M059J (cell line): ENCODE results near the gene MYOM1. TPM values are rescaled to one million over a fixed set of nuclear protein-coding genes. Genes with fewer than 3 reads are reported as not detected.

Experiments used
- DNase-seq: peaks from one replicate; pipeline ENCODE4 v3.0.0-alpha.2; 2012; ENCODE audit warnings: low read depth
- total RNA-seq: library from RNA; depleted of rRNA; stranded (reverse); fragments of >200 nt; shearing (Covaris generic); gene quantifications from 2 replicates; pipeline ENCODE4 v1.2.3, GENCODE V29; 2014

The MYOM1 gene
- total RNA-seq, 1 experiment from 2014 or later = 0.10 TPM

DNA sequence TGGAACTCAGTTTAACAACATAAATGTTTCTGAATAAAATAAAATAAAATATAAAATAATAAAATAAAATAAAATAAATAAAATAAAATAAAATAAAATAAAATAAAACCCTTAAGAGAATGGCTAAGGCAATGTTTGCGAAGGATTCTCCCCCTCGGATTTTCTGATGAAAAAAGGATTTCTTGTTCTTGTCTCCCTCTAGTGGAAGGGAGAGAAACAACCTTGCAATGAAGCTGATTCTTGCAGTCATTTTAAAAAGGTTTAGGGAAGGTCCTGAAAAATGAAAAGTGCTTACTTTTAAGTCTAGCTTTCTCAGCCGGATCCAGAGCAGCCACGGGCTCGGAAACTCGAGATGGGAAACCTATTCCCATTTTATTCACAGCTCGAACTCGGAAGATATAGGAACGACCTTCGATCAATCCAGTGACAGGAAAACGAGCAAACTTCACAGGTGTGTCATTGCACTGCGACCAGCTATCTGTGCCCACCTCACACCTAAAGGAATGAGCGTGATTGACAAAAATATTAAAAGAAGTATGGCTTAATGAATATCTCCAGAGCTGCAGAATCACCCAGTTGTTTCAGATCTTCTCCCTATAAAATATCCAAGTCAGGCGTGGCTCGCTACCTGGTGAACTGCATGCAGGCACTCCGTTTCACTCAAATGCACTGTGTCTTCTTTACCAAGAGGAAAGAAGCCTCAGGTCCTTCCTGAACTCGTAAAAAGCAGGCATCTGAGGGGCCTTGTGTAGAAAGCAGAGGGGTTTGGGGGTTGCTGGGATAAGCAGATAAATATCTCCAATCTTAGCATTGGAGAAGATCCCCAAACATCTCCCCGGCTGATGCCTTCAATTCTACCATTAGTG, 68.1 kb downstream of the MYOM1 start:
- DNase-seq = peak; percentile 32

DNA sequence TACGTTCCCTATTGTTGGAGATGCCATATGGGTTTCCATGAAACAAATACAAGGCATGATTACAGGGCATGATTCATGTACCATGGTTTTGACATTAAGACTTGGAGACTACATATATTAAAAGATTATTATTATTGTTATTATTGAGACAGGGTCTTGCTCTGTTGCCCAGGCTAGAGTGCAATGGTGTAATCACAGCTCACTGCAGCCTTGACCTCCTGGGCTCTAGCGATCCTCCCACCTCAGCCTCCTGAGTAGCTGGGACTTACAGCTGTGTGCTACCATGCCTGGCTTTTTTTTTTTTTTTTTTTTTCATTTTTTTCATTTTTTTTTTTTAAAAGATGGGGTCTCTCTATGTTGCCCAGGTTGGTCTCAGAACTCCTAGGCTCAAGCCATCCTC, 69.1 kb downstream of the MYOM1 start:
- no peak for DNase-seq

DNA sequence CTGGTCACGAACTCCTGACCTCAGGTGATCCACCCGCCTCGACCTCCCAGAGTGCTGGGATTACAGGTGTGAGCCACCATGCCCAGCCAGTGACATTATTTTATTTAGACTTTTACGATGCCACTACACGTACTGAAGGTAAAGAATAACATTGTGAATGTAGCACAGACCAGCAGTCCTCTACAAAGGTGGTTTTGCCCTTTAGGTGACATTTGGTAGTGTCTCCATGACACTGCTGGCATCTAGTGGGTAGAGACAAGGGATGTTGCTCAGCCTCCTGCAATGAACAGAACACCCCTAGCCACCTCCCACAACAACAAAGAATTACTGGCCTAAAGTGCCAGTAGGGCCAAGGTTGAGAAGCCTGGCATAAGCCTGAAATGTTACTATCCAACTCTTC, 69.5 kb downstream of the MYOM1 start:
- no peak for DNase-seq

DNA sequence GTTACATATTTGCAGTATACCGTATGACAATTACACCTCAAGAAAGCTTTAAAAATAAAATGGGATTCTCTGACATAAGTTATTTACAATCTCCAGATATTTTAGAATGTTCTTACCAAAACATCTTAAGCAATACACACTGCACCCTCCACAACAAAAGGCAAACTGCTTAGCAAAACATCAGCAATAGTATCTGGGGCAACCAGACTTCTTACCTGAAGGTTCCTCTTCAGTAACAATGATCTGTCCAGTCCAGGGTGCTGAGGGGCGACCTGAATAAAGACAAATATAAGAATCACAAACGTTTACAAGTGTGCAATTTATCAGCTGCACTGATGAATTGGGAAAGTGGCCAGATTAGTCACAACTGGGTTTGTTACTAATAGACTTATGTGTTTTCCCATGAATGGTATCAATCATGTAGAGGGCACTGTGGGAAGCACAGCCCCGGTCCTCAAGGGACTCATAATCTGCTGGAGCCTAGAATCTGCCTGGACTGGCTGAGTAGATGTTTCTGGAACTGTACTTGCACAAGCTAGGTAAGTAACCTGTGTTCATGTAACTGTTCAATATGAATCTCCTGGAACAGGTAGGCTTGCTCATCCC, 70.7 kb downstream of the MYOM1 start:
- peak; percentile 31 for DNase-seq

DNA sequence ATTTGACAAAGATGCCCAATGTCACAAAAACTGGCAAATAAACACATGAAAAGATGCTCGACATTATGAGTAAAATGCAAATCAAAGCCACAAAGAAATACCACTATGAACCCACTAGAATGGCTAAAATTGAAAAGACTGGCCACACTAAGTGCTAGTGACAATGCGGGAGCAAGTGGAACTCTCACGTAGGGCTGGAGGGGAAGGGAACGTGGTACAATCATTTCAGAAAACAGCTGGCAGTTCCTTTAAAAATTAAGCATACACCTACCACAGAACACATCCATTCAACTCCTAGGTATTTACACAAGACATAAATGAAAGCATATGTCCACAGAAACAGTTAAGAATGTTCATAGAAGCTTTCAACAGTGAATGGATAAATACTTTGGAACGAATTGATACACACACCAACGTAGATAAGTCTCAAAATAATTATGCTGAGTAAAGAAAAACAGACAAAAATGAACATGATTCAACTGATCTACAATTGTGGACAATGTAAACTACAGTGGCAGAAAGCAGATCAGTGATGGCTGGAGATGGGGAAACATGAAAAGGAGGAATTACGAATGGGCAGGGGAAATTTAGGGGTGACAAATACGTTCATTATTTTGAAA, 71.7 kb downstream of the MYOM1 start:
- no peak for DNase-seq

DNA sequence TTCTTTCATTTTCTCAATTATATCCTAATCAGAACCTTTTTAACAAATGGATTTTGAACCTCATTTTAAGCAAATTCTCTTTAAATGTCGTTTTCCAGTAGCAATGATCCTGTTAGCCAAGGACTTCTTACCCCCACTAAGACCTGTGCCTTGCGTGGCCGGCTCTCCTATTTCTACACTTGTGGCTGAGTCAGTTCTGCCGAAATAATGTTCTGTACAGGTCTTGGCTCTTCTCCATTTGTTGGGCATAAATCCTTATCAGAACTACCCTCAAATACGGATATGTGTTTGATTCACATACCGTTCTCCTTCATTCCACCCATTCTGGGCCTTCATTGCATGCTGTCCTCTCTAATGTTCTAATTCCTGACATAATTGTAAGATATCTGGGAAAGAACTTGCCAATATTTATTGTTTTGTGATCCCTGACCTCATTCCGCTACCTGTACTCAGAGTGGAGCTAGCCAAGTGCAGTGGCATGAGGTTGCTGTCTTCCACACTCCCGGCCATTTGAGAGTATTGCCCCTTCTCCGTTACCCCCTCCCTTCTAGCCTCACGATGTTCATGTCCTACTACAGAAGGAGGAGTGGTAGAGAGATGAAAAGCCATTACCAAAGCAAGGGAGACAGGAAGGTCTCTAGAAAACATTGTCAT, 78.7 kb downstream of the MYOM1 start:
- no peak for DNase-seq

DNA sequence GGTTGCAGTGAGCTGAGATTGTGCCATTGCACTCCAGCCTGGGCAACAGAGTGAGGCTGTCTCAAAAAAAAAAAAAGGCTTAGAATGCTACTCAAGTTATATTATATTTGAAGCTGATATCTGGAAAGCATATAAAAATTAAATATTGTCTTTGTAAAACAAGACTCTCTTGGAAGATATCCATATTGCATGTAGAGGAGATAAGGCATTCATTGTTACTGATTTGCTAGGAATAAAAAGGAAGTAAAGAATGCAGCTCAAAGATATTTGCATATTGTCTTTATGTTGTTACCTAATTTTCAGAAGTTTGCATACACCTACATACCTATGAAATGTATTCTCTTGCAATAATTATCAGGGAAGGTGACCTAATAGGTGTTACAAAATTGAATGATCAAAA, 79.4 kb downstream of the MYOM1 start:
- no peak for DNase-seq

DNA sequence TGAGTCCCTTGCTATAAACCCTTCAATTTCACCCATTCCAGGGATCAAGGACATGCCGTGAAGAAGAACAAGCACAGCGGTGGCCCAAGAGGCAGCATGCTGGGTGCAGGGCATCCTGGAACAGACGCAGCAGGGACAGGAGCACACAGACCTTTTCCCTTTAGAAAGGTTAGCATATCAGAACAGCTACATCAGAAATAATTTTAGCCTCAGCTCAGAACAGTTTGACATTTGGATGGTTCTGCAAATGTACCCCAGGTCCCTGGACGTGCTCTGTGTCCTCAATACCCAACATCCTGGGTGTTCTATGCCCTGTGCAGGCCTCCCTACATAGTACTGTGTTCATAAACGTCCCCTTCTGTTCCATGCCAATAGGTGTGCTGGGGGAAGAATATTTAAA, 80.4 kb downstream of the MYOM1 start:
- DNase-seq = no peak

DNA sequence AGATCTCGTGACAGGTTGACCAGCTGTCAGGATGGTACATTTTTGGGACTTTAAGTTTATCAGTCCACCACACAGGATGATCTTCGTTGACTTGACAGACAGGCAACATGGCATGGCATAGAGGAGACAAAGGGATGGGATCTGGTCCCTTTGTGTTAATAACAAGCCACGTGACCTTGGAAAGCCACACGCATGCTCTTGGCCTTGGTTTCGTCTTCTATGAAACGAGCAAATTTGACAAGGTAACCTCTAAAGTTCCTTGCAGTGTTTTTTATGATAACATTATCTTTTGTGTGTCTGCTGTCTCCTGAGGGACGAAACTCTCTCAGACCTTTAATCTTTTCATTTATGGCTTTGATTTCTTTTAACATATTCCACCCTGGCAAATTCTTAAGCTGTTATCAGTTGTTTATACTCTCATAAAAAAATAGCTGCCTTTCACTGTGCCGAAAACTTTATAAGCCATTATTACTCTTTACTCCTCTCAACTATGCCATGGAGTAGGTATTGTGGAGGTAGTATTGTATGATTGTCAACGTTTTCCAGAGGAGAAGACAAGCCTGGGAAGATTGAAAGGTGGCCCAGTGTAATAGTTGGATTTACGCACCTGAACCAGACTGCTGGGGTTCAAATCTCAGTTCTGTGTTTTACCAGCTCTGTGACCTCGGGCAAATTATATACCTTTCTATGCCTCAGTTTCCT, 81.3 kb downstream of the MYOM1 start:
- DNase-seq = no peak

DNA sequence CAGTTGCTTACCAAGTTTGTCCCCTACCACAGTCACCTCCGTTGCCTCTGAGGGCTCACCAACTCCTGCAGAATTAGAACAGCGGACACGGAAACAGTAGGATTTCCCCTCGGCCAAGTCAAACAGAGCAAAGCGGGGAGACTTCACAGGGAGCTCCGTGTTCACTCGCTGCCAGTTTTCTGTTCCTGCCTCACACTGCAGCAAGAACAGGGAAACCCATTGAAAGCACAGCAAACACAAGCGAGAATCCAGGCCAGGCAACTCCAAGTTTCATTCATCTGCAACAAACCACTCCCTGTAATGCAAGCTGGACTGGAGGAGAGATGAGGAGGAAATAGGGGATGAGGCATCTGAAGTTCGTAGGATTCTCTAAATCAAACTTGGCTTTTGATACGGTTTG, 84.2 kb downstream of the MYOM1 start:
- DNase-seq = no peak

DNA sequence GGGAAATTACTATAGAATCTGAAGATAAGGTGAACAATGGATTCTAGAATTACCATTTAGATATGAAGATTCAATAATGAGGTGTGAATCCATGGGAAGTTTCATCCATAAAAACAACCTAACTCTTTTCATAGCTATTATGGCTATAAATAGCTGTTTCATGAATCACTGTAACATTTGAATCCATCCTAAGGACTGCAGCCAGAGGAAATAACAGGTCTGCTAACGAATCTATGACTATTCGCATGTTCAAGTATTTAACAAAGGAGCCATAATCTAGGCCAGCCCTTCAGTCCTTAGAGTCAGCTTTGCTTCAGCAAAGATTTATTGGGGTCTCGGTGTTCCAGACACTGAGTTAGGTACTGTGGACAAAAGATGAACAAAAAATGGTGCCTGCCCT, 87.1 kb downstream of the MYOM1 start:
- DNase-seq = peak; percentile 7

DNA sequence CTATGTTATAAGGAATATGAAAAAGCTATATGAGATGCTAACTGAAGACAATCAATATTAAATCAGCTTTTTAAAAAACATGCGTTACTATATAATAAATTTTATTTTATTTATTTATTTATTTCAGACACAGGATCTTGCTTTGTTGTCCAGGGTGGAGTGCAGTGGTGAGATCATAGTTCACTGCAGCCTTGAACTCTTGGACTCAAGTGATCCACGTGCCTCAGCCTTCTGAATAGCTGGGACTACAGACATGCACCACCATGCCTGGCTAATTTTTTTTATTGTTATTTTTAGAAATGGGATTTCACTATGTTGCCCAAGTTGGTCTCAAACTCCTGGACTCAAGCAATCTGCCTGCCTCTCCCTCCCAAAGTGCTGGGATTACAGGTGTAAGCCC, 89.4 kb downstream of the MYOM1 start:
- no peak for DNase-seq

DNA sequence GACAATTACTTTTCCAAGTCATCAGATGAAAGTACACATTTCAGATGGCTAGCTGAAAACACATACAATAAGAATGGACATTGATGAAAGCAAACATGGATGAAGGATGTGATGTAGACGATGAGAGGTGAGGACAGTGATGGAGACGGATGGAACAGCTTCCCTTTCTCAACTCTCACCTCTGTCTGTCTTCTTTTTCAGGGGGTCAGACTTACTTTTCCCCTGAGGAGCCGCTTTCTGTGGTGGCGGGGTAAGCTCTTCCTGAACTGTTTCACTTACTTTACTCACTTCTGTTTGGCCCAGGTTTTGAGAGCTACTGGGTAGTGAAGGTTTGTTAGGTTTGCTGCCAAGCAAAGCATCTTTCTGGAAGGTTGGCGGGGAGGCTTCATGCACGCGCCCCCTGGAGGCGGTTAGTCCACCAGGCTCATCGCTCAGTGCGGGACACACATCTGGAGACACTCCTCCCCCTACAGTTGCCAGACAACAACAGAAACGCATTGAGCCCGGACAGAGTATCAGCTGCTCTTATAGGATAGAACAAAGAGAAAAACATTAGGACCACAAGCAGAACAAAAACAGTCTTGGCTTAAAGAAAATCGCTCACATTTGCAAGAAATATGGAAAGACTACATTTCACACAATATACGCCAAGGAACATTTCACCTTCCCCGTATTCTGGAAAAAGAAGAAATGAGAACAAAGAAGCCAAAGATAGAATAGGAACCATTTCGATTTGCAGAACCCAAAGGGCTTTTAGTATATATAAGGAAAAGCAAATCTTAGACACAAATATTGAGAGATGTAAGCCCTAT, 90.5 kb downstream of the MYOM1 start:
- peak; percentile 69 for DNase-seq

DNA sequence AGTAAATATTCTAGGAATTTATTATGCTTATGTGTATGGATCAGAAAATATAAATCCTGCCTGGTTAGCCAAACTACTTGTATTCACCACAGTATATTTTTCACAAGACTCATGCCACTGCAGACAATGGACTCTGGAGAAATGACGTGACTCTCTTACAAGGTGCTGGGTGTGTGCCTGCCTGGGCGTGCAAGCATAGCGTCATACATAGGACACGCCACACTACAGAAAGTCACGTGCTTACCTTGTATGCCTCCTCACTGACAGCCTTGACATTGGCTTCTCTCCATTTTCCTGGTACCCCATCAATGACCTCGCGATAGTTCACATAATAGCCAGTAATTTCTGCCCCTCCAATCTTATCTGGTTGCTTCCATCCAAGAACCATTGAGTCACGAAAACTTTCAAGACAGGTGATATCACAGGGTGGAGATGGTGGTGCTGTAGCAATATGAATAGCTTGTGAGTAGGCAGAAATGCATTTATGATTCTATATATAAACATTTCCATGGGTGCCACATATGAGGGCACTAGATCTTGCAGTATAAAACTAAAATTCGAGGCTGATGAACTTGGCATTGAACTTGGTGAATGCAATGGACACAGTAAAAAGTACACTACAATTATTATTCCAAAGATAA, 93.2 kb downstream of the MYOM1 start:
- no peak for DNase-seq

DNA sequence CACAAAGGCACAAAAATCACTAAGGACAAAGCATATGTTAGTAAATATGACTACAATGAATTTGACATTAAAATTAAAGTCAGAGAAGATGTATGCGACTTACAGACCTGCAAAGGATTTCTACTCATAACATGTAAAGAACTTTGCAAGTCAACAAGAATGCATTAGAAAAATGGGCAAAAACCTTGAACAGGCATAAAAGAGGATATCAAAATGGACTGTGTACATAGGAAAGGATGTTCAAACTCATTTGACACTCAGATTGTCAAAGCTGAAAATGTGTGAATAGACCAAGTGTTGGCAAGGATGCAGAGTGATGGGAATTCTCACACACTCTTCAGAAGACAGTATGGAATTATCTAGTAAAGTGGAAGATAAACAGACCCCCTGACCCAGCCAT, 94.9 kb downstream of the MYOM1 start:
- no peak for DNase-seq

DNA sequence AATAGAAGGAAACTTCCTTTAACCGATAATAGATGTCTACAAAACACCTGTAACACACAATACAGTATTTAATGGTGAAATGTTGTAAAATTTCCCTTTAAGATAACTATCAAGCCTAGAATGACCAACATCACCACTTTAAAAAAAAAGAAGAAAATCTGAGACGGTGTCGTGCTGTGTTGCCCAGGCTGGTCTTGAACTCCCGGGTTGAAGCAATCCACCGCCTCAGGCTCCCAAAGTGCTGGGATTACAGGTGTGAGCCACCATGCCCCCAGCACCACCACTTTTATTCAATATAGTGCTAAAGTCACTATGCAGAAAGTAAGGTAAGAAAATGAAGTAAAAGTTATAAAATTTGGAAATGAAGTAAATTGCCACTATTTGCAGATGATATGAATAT, 96.9 kb downstream of the MYOM1 start:
- no peak for DNase-seq

DNA sequence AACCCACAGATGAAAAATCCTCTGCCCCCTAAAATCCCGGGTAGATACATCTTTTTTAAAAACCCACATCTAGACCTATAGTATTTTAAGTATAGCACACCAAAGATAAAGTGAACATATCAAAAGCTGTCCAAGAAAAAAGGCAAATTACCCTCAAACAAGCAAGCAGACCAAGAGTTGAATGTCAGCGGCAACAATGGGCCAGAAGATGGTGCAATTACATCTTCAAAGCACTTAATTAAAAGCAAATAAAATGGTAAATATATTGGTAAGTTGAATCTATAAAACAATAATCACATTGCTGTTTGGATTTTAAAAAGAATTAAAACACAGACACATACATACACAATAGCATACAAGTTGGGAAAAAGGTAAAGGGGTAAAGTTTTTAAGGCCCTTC, 98.5 kb downstream of the MYOM1 start:
- no peak for DNase-seq

DNA sequence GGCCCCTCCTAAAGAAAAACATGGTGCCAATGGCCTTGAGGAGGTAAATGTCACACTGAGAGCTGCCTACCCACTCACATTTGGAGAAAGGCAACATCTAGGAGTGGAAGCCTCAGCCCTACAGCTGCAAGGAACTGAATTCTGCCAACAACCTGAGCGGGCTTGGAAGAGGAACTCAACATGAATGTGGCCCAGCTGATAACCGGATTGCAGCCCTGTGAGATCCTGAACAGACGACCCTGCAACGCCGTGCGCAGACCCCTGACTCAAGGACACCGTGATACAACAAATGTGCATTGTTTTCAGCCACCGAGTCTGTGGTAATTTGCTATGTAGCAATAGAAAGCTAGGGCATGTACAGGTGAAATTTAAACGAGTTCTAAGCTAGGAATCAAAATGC, 99.4 kb downstream of the MYOM1 start:
- DNase-seq = no peak

DNA sequence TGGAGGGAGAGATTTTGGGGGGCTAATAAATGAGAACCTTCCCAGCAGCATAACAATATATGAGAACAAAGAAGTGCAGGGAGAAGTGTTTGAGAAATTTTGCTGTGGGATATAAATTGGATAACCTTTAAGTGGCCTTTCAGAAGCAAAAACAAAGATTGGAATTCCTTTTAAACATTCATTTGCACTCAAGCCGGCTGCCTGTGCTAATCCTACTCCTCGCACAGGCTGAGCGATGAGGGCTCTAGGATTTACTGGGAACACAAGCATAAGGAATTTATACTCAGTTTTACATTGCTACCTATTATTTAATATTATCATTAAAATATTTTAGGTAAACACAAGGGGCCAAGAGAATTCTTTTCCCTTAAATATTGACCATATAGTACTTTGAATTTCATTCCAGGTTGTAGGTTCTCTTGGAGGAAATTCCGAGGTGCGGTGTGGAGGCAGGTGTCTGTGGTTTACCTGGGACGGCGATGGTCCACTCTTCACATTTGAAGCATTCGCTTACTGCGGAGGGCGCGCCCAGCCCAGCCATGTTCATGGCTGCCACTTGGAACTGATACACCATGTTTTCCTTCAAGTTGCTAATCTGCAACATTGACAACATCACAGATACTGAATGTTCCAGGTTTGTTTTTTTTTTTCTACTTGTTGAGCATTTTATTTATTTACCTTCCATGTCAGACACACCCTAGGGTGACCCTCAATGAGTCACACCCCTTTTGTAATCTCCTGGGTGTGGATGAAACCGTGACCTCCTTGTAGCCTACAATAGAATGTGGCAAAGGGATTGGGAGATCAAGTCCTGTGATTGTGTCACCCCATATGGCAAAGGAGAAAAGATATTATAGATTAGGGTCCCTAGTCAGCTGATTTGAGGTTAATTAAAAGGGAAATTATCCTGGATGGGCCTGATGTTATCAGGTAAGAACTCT, 100.1 kb downstream of the MYOM1 start:
- DNase-seq = peak; percentile 18
